Stimulated activated CD4-positive, alpha-beta T cell treated with anti-CD3 and anti-CD28 coated beads, Interleukin-1b, Interleukin-23, amount 100 ng/mL, for 1 hour (primary cell): ENCODE data around the gene PXMP4.
"Not testable (repeated sequence)": the region's sequence is repeated elsewhere in the genome, so short reads cannot be mapped to it uniquely, and the experiment has no call there.

Experiments
- DNase-seq, 2 donors: peaks; one replicate each; pipeline ENCODE4 v3.0.0-alpha.2; 2020; ENCODE audit warnings: low read depth in 2 of 2

The PXMP4 gene, protein sequence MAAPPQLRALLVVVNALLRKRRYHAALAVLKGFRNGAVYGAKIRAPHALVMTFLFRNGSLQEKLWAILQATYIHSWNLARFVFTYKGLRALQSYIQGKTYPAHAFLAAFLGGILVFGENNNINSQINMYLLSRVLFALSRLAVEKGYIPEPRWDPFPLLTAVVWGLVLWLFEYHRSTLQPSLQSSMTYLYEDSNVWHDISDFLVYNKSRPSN

GRCh38 chr20:33719989-33720709, at the start of gene PXMP4:
TSS of gene PXMP4 (minus strand) at chr20:33720310. CDS start at chr20:33720207, 103 bp downstream.
- peak; percentile 55 to 70 for DNase-seq

- no peak for DNase-seq
Measured at GRCh38 chr20:33769043-33769442, 48.9 kb upstream of the PXMP4 start.

- no peak for DNase-seq
Measured at GRCh38 chr20:33767777-33768138, 47.6 kb upstream of the PXMP4 start.

DNA sequence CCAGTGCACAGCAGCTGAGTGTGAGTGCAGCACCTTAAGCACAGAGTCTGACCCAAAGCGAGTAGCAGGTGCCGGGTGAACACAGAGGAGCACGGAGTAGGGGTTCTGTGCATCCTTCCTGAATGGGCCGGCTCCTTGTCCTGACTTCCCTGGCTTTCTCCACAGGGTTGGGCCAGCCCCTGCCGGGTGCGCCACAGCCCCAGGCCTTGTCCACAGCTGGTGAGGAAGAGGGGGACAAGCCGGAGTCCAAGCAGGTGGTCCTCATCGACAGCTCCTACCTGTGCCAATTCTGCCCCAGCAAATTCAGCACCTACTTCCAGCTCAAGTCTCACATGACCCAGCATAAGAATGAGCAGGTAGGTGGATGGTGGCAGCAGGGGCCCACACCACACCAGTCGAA, 46.6 kb upstream of the PXMP4 start:
- DNase-seq, result no peak

- no peak for DNase-seq
Measured at GRCh38 chr20:33765592-33765991, 45.5 kb upstream of the PXMP4 start.

DNA sequence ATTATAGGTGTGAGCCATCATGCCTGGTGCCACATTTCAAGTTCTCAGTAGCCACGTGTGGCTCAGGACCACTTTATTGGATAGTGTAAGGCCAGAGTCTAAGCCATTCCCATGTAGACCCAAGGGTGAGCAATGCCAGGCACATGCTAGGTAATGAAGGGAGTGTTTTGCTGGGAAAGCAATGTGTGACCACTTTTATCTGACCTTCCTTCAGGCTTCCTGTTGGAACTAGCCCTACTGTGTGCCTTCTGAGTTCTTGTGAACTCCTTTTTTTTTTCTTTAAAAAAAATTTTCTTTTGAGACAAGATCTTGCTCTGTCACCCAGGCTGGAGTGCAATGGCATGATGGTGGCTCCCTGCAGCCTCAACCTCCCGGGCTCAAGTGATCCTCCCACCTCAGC, 45.0 kb upstream of the PXMP4 start:
- DNase-seq, result no peak

DNA sequence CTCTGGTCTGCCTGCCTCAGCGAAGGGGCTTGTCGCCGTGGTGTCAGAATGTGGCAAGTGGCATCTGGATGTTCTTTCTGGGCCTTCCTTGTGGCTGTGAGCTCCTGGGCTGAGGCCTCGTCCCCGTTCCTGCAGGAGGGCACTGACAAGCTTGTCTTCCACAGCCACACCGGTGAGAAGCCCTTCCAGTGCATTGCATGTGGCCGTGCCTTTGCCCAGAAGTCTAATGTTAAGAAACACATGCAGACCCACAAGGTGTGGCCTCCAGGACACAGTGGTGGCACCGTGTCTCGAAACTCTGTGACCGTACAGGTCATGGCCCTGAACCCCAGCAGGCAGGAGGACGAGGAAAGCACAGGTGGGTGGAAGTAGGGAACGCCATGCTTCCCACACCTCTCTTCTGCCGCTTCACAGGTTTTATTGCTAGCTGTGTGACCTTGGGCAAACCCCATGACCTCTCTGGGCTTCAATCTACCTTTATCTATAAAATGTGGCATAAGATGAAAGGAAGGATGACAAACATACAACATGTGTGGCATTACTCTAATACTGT, 41.7 kb upstream of the PXMP4 start:
- DNase-seq, result no peak

- DNase-seq, result no peak
Measured at GRCh38 chr20:33757458-33757857, 37.3 kb upstream of the PXMP4 start.

DNA sequence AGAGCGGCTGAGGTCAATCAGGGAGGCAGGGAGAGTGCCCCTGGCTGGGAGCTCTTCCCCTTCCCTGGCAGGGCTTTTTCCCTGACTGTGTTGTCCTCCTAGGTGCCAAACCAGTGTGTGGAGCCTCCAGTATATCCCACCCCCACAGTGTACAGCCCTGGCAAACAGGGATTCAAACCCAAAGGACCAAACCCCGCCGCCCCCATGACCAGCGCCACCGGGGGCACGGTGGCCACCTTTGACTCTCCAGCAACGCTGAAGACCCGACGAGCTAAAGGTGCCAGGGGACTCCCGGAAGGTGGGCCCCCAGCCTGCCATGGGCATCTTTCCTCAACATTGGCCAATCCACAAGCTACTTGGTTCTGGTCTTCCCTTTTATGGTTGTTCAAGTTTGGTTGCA, 36.9 kb upstream of the PXMP4 start:
- no peak for DNase-seq

DNA sequence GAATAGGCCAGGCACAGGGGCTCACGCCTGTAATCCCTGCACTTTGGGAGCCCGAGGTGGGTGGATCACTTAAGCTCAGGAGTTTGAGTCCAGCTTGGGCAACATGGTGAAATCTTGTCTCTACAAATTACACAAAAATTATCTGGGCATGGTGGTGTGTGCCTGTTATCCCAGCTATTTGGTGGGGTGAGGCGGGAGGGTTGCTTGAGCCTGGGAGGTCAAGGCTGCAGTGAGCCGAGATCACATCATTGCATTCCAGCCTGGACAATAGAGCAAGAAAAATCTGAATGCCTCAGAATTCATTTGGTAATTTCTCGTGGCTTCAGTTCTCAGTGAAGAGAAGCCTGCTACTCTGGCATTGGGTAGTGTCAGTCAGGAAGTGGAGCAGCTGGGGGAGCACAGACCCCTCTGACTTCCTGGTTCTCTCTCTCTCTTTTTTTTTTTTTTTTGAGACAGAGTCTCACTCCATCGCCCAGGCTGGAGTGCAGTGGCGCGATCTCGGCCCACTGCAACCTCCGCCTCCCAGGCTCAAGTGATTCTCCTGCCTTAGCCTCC, 35.9 kb upstream of the PXMP4 start:
- DNase-seq, result not testable (repeated sequence)

GRCh38 chr20:33753763-33754162, 33.7 kb upstream of the PXMP4 start:
- no peak for DNase-seq

- DNase-seq, result no peak
Measured at GRCh38 chr20:33753143-33753542, 33.0 kb upstream of the PXMP4 start.

DNA sequence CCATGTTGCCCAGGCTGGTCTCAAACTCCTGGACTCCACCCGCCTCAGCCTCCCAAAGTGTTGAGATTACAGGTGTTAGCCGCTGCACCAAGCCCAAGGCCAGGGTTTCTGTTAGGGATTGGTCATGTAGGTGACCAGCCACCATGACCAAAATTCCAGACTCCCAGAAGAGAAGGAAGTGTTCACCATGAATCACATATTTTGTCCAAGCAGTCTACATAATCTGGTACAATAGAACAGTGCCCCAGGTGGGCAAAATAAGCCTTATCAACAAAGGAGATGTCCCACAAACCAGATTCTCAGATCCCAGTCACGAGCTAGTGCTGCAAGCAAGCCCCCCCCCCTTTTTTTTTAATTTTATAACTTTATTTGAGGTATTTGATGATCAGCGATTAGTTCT, 31.7 kb upstream of the PXMP4 start:
- DNase-seq, result no peak

DNA sequence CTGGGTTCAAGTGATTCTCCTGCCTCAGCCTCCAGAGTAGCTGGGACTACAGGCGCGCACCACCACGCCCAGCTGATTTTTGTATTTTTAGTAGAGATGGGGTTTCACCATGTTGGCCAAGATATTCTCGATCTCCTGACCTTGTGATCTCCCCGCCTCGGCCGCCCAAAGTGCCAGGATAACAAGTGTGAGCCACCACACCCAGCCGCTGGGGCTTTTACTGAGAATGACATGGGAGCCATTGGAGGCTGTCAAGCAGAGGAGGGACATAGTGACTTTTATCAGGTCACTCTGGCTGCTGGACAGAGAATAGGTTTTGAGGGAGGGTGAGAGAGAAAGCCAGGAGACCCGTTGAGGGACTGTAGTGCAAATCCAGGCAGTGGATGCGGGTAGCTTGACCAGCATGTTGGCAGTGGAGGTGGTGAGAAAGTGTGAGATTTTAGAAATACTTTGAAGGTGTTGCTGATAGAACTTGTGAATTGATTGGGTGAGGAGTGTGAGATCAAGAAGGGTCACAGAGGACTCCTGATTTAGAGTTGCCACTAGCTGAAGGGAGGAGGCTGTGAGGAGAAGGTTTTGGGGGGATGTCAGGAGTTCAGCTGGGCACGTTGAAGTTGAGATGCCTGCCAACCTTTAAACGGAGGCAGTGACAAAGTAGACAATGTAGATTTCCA, 26.4 kb upstream of the PXMP4 start:
- no peak for DNase-seq

GRCh38 chr20:33744773-33745385, 24.8 kb upstream of the PXMP4 start:
- no peak for DNase-seq

DNA sequence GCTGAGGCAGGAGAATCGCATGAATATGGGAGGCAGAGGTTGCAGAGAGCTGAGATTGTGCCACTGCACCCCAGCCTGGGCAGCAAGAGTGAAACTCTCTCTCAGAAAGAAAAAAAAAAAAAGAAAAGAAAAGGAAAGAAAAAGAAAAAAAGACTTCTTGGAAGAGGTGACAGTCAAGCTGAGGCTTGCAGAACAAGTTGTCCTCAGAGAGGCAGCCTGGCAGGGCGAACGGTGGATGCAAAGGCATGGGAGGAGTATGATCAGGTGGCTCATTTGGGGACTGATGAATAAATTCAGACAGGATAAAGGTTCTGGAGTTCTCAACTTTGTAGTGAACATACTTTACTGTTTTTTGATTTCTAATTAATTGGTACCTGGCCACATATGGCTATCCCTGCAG, 24.1 kb upstream of the PXMP4 start:
- no peak for DNase-seq

DNA sequence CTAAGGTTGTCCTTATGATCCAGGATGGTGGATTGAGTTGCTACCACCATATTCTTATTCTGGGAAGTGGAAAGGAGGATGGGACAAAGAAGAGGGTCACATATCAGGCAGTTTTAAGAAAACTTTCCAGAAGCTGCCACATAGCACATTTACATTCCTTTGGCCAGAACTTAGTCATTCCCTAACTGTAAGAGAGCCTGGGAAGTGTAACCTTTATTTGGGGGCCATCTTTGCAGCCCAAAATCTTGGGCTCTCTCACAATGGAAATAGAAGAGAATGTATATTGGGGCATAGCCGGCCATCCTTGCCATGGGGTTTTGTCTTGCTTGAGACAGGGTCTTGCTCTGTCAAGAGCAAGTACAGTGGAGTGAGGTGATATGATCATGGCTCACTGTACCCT, 20.1 kb upstream of the PXMP4 start:
- no peak for DNase-seq

DNA sequence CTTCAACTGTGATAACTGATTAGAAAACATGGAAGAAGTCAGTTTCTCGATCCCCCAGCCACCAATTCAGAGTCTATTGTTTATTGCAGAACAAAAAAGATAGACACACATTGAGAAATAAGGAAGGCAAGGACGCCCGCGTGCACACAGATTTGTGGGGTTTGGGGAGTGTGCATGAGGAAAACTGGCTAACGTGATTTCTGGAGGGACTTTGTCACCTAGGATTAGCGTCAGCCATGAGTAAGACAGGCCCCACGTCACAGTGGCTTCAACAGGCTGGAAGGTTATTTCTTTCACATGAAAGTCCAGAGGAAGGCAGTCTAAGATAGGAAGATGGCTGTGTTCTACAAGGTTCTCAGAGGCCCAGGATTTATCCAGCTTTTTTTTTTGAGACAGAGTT, 19.4 kb upstream of the PXMP4 start:
- DNase-seq, result no peak

DNA sequence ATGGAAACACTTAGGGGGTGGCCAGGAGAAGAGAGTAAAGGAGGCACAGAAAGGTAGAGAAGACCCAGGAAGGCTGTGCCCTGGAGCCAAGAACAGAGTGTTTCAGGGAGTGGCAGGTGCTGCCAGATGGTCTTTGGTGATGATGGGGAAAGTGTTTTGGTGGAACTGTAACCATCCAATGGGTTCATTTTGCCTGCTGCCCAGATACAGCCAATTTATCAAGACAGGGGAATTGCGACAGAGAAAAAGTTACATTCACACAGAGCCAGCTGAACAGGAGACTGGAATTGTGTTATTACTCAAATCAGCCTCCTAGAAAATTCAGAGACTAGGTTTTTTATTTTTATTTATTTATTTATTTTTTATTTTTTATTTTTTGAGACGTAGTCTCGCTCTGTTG, 16.9 kb upstream of the PXMP4 start:
- DNase-seq, result no peak

DNA sequence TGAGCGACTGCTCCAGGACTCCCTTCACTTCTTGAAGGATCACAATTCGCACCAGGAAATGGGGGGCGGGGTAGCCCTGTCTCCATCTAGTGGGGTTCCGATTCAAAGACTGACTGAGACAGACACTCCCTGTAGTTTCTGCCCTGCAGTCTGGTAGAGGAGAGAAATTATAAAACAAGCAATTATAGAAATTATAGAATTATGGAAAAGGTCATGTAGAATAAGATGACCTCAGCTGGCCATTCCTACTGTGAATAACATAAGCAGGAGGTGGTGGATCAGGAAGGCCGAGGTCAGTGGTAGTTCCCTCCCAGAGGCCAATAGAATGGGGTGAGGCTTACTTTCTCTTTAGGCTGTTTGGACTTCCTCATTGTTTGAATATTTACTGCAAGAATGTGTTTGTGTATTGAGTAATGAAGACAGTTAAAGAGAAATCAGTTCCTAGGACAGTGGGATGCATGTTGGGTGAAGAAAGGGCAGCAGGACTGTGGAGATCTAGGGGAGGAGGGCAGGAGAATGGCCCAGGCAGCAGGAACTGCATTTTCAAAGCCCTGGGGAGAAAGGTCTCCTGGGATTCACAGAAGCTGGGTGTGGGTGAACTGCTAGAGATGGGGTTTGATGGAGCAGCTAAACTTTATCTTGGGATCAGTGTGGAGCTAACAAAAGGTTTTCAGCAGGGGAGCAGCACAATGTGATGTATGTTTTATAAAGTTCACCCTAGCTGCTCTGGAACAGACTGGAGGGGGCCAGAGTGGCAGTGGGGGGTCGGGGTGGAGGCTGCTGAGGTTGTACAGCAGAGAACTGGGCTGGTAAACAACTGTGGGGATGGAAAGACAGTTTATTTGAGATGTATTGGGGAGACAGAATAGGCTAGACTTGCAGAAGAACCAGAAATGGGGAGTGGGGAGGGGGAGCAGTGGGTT, 13.8 kb upstream of the PXMP4 start:
- DNase-seq, result no peak
